OCI-LY7 (cell line): ENCODE data around the gene CEP120. TPM values are rescaled to one million over a fixed set of nuclear protein-coding genes. Genes with fewer than 3 reads are reported as not detected.

Source experiments
- BruUV-seq: library from RNA; stranded (reverse); fragments of 400-500 nt; replicated peaks from 2 replicates; lab custom pipeline; 2021; lab: Mats Ljungman, UMichigan
- CTCF ChIA-PET: fragments of 300-600 bp; sonication (Branson Sonifier 250); formaldehyde crosslinking; loops from one replicate; lab custom pipeline; 2022; ENCODE audit warnings: antibody characterized with exemption; ENCODE audit not compliant: unreplicated experiment; lab: Charles Lee
- POLR2A ChIA-PET: fragments of 300-600 bp; sonication (Branson Sonifier 250); formaldehyde crosslinking; loops from one replicate; lab custom pipeline; 2022; ENCODE audit warnings: antibody characterized with exemption; lab: Charles Lee
- DNase-seq: peaks from one replicate; pipeline ENCODE4 v3.0.0-alpha.2; 2015; ENCODE audit warnings: low spot score
- H2AFZ ChIP-seq: fragments of 200-600 bp; sonication (generic), shearing (Covaris generic); 2 replicates; pipeline ENCODE4 v1.6.1; 2014; ENCODE audit warnings: mild to moderate bottlenecking, antibody characterized with exemption, low read length, moderate library complexity
- H3K27ac ChIP-seq: fragments of 200-600 bp; sonication (generic); 2 replicates; pipeline ENCODE4 v1.5.1; 2014; ENCODE audit warnings: mixed run types, low read depth, mild to moderate bottlenecking, moderate library complexity, low read length, inconsistent platforms; ENCODE audit not compliant: poor library complexity, severe bottlenecking
- H3K36me3 ChIP-seq: fragments of 200-600 bp; sonication (generic); 2 replicates; pipeline ENCODE4 v1.6.1; 2014; ENCODE audit warnings: mild to moderate bottlenecking, antibody characterized with exemption, low read length, moderate library complexity, mixed read lengths; ENCODE audit not compliant: insufficient read depth
- H3K4me1 ChIP-seq: fragments of 200-600 bp; sonication (generic); 2 replicates; pipeline ENCODE4 v1.5.1; 2014; ENCODE audit warnings: mild to moderate bottlenecking, low read length; ENCODE audit not compliant: insufficient read depth, poor library complexity, severe bottlenecking
- H3K4me2 ChIP-seq: fragments of 200-600 bp; sonication (generic); 2 replicates; pipeline ENCODE4 v1.6.1; 2014; ENCODE audit warnings: mild to moderate bottlenecking, low read length
- H3K4me3 ChIP-seq: fragments of 200-600 bp; sonication (generic); 2 replicates; pipeline ENCODE4 v1.5.1; 2014; ENCODE audit warnings: mild to moderate bottlenecking, low read depth, low read length; ENCODE audit not compliant: poor library complexity, severe bottlenecking
- H3K79me2 ChIP-seq: fragments of 200-600 bp; sonication (generic); 2 replicates; pipeline ENCODE4 v1.6.1; 2016; ENCODE audit warnings: low read depth, mild to moderate bottlenecking, low read length, moderate library complexity, mixed read lengths; ENCODE audit not compliant: insufficient read depth
- H3K9me2 ChIP-seq: fragments of 200-600 bp; sonication (generic); 2 replicates; pipeline ENCODE4 v1.6.1; 2016; ENCODE audit warnings: mild to moderate bottlenecking, low read length, mixed read lengths; ENCODE audit not compliant: insufficient read depth
- H3K9me3 ChIP-seq: fragments of 200-600 bp; sonication (generic); 2 replicates; pipeline ENCODE4 v1.6.1; 2014; ENCODE audit warnings: mild to moderate bottlenecking, mixed run types, low read length, mixed read lengths
- H4K20me1 ChIP-seq: fragments of 200-600 bp; sonication (generic); 2 replicates; pipeline ENCODE4 v1.6.1; 2014; ENCODE audit warnings: mild to moderate bottlenecking, antibody characterized with exemption, low read length, moderate library complexity, mixed read lengths; ENCODE audit not compliant: insufficient read depth
- CTCF ChIP-seq: fragments of 200-600 bp; sonication (generic); conservative IDR thresholded peaks from 2 replicates; pipeline ENCODE4 v1.5.1; 2014; ENCODE audit warnings: mild to moderate bottlenecking, antibody characterized with exemption, low read length, moderate library complexity, mixed read lengths
- EZH2phosphoT487 ChIP-seq: fragments of 200-600 bp; sonication (generic); IDR thresholded peaks from 2 replicates; pipeline ENCODE4 v1.6.1; 2018; ENCODE audit warnings: low read depth, borderline replicate concordance, mild to moderate bottlenecking, mixed run types, antibody characterized with exemption, low read length, moderate library complexity, mixed read lengths
- intact Hi-C: fragments of 100-400 bp; cut with micrococcal nuclease; formaldehyde crosslinking; loops from one replicate; pipeline ENCODE4 v1.10.0; 2022; ENCODE audit not compliant: unreplicated experiment
- total RNA-seq, 2 experiments: library from RNA; depleted of rRNA in 1 of 2; stranded (reverse); fragments of >200 nt in 1 of 2; shearing (Covaris generic) in 1 of 2; gene quantifications; 2 replicates each; pipeline ENCODE4 v1.2.3, GENCODE V29; 2014 to 2022

The CEP120 gene
- total RNA-seq, 2 experiments from 2014 or later, result 18.0 to 23.8 TPM

GRCh38 chr5:123448743-123449142, 25.5 kb upstream of the CEP120 start:
- CTCF ChIA-PET, result no interaction called here
- H3K4me3 ChIP-seq, result no peak overlapping the region
- DNase-seq, result no peak
- H3K9me3 ChIP-seq, result no peaks in the 10 kb centered on the region
- POLR2A ChIA-PET, result no interaction called here
- TF ChIP-seq EZH2phosphoT487 (no peak), CTCF (no peak)
- intact Hi-C loops, result no loop called here
- no peaks in the 10 kb centered on the region for H3K4me1 ChIP-seq
- no peaks in the 10 kb centered on the region for H3K79me2 ChIP-seq
- no peak overlapping the region for H3K4me2 ChIP-seq
- no peaks in the 10 kb centered on the region for H3K36me3 ChIP-seq
- BruUV-seq, result no TSS peak
- H4K20me1 ChIP-seq, result no peaks in the 10 kb centered on the region
- H3K27ac ChIP-seq, result no peak overlapping the region
- H2AFZ ChIP-seq, result no peak overlapping the region
- H3K9me2 ChIP-seq, result no peaks in the 10 kb centered on the region

GRCh38 chr5:123448017-123448617, 24.9 kb upstream of the CEP120 start:
- H3K4me1 ChIP-seq, result no peaks in the 10 kb centered on the region
- H3K36me3 ChIP-seq, result no peaks in the 10 kb centered on the region
- H3K4me2 ChIP-seq, result no peak overlapping the region
- DNase-seq, result no peak
- H3K27ac ChIP-seq, result no peak overlapping the region
- H2AFZ ChIP-seq, result no peak overlapping the region
- H3K4me3 ChIP-seq, result no peak overlapping the region
- no peaks in the 10 kb centered on the region for H4K20me1 ChIP-seq
- no peaks in the 10 kb centered on the region for H3K79me2 ChIP-seq
- H3K9me2 ChIP-seq, result no peaks in the 10 kb centered on the region
- TF ChIP-seq CTCF (no peak), EZH2phosphoT487 (no peak)
- BruUV-seq, result no TSS peak
- ChIA-PET POLR2A (interaction anchor here (0.9 kb wide), 1 partner anchor 59 kb away, joined by 4 read pairs; no protein-coding TSS in a partner anchor), CTCF (no interaction called here)
- no peaks in the 10 kb centered on the region for H3K9me3 ChIP-seq
- intact Hi-C loops, result no loop called here

GRCh38 chr5:123444016-123444415, 20.8 kb upstream of the CEP120 start:
- no TSS peak for BruUV-seq
- Histone ChIP-seq H3K27ac (no peak overlapping the region), H3K9me2 (no peaks in the 10 kb centered on the region), H3K4me2 (no peak overlapping the region), H3K4me3 (no peak overlapping the region), H4K20me1 (no peaks in the 10 kb centered on the region), H2AFZ (no peak overlapping the region), H3K79me2 (no peaks in the 10 kb centered on the region), H3K4me1 (no peaks in the 10 kb centered on the region), H3K36me3 (no peaks in the 10 kb centered on the region), H3K9me3 (no peaks in the 10 kb centered on the region)
- TF ChIP-seq CTCF, result no peak
- no peak for TF ChIP-seq EZH2phosphoT487
- intact Hi-C loops, result no loop called here
- ChIA-PET CTCF (no interaction called here), POLR2A (no interaction called here)
- no peak for DNase-seq
